Kidney (tissue), 14 donors: ENCODE data around the gene NSD1. TPM values are rescaled to one million over a fixed set of nuclear protein-coding genes. Genes with fewer than 3 reads are reported as not detected.

Experiments used
- DNase-seq, 5 donors: peaks; one replicate each; pipeline ENCODE4 v3.0.0-alpha.2; 2013 to 2020
- FAIRE-seq: peaks from 2 replicates; lab custom pipeline; 2012; peaks lifted over from hg19 to GRCh38; lab: Jason Lieb, UNC
- H3K27ac ChIP-seq, 2 donors: one replicate each; pipeline ENCODE4 v1.7.0; 2013; ENCODE audit warnings: low read depth in 2 of 2, low read length in 2 of 2, inconsistent platforms in 1 of 2
- H3K27me3 ChIP-seq: one replicate; pipeline ENCODE4 v1.7.1; 2013; ENCODE audit warnings: low read length, inconsistent platforms; ENCODE audit not compliant: control insufficient read depth, insufficient read depth
- H3K36me3 ChIP-seq, 3 donors: one replicate each; pipeline versions ENCODE4 v1.7.0 to v1.7.1; 2013; ENCODE audit warnings: low read length in 3 of 3, control low read depth in 1 of 3, inconsistent platforms in 1 of 3; ENCODE audit not compliant: insufficient read depth in 3 of 3, control insufficient read depth in 2 of 3
- H3K4me1 ChIP-seq, 3 donors: one replicate each; pipeline versions ENCODE4 v1.7.0 to v1.7.1; 2013; ENCODE audit warnings: low read length in 3 of 3, inconsistent platforms in 1 of 3, low read depth in 1 of 3; ENCODE audit not compliant: control insufficient read depth in 2 of 3, insufficient read depth in 2 of 3
- H3K4me3 ChIP-seq, 3 donors: one replicate each; pipeline versions ENCODE4 v1.7.0 to v1.8.1; 2013; ENCODE audit warnings: low read length in 3 of 3, control low read depth in 1 of 3, inconsistent platforms in 1 of 3
- H3K9ac ChIP-seq, 3 donors: one replicate each; pipeline versions ENCODE4 v1.7.0 to v1.7.1; 2013; ENCODE audit warnings: low read length in 3 of 3, control low read depth in 1 of 3, inconsistent platforms in 1 of 3
- H3K9me3 ChIP-seq, 3 donors: one replicate each; pipeline versions ENCODE4 v1.7.0 to v1.7.1; 2013; ENCODE audit warnings: low read length in 3 of 3, control low read depth in 1 of 3, inconsistent platforms in 1 of 3; ENCODE audit not compliant: control insufficient read depth in 2 of 3, insufficient read depth in 1 of 3
- CTCF ChIP-seq: IDR thresholded peaks from 3 replicates; pipeline ENCODE4 v1.5.1; 2012; ENCODE audit warnings: mild to moderate bottlenecking, moderate library complexity, borderline replicate concordance; ENCODE audit not compliant: insufficient read depth; ENCODE audit errors: extremely low read depth
- intact Hi-C: fragments of 100-400 bp; cut with DNase I; formaldehyde crosslinking; loops from one replicate; pipeline ENCODE4 v1.11.1; 2022
- polyA plus RNA-seq: library from polyadenylated mRNA; stranded (reverse); fragments of 350-450 nt; fragmentation: Illumina TruSeq; extraction: RNeasy Lipid Tissue Mini Kit (QIAGEN cat#74804); gene quantifications from one replicate; pipeline ENCODE4 v1.2.3, GENCODE V29; 2014; ENCODE audit warnings: low read depth, low replicate concordance; ENCODE audit not compliant: insufficient read depth
- total RNA-seq: library from RNA; stranded (reverse); fragmentation: NEBNext Ultra II Directional; extraction: Animal tissue kit (Norgen Biotek cat#: 25700); gene quantifications from one replicate; pipeline ENCODE4 v1.2.1, GENCODE V29; 2021
- donor health status: control.
- donor health status: control.
- donor health status: control.
- donor health status: control.
- donor health status: control.
- donor health status: DM: yes; HTN: yes; CAD: no.
- donor health status: Normal renal cell carcinoma (clear cell type).

Gene NSD1
- total and polyA plus RNA-seq, 2 donors from 2014 or later, result 6.0 to 99.1 TPM

GRCh38 chr5:177141496-177141895 lies 7.9 kb downstream of the NSD1 start:
- no peak overlapping the region for H3K27ac ChIP-seq
- peaks cover 0 to 9% (median under 1%) of the 10 kb centered on the region in 3 donors for H3K4me1 ChIP-seq
- TF ChIP-seq CTCF, result no peak
- peaks cover 4 to 9% (median 6%) of the 10 kb centered on the region in 3 donors for H3K36me3 ChIP-seq
- no peak overlapping the region for H3K9ac ChIP-seq
- intact Hi-C loops, result no loop called here
- DNase-seq (peak in 1 of 5 donors; percentile 7), FAIRE-seq (no peak)
- H3K9me3 ChIP-seq, result no peaks in the 10 kb centered on the region
- no peaks in the 10 kb centered on the region for H3K27me3 ChIP-seq
- no peak overlapping the region for H3K4me3 ChIP-seq

- DNase-seq (no peak), FAIRE-seq (no peak)
- Histone ChIP-seq H3K4me3 (no peak overlapping the region), H3K4me1 (peaks cover 0 to 9% (median 0%) of the 10 kb centered on the region in 3 donors), H3K36me3 (peaks cover 4 to 8% (median 6%) of the 10 kb centered on the region in 3 donors), H3K9me3 (no peaks in the 10 kb centered on the region), H3K9ac (no peak overlapping the region), H3K27ac (no peak overlapping the region), H3K27me3 (no peaks in the 10 kb centered on the region)
- no peak for TF ChIP-seq CTCF
- intact Hi-C loops, result no loop called here
Measured at GRCh38 chr5:177142098-177142611, 8.6 kb downstream of the NSD1 start.

GRCh38 chr5:177142778-177143177 lies 9.2 kb downstream of the NSD1 start:
- intact Hi-C loops, result no loop called here
- FAIRE-seq (no peak), DNase-seq (no peak)
- Histone ChIP-seq H3K9me3 (no peaks in the 10 kb centered on the region), H3K36me3 (peaks cover 2 to 8% (median 7%) of the 10 kb centered on the region in 3 donors), H3K9ac (no peak overlapping the region), H3K4me1 (peaks cover 0 to 7% (median 0%) of the 10 kb centered on the region in 3 donors), H3K27me3 (no peaks in the 10 kb centered on the region), H3K4me3 (no peak overlapping the region), H3K27ac (no peak overlapping the region)
- no peak for TF ChIP-seq CTCF
